Vagina (tissue), 2 donors: ENCODE measurements around the gene NFS1. TPM values are rescaled to one million over a fixed set of nuclear protein-coding genes. Genes with fewer than 3 reads are reported as not detected.
A peak's percentile ranks its signal among the peaks of the same experiment; 100 is the strongest.
"Not testable (repeated sequence)": the region's sequence is repeated elsewhere in the genome, so short reads cannot be mapped to it uniquely, and the experiment has no call there.

ENCODE experiments used
- DNase-seq, 2 donors: peaks; one replicate each; pipeline ENCODE4 v3.0.0-alpha.2; 2017; ENCODE audit errors: extremely low spot score in 2 of 2
- H3K27ac ChIP-seq: fragments of 200-600 bp; sonication (generic); one replicate; pipeline ENCODE4 v1.5.1; 2019
- H3K27me3 ChIP-seq: fragments of 200-600 bp; sonication (generic); one replicate; pipeline ENCODE4 v1.5.1; 2019
- H3K36me3 ChIP-seq, 2 donors: fragments of 200-600 bp; sonication (generic); one replicate each; pipeline ENCODE4 v1.5.1; 2017 to 2019
- H3K4me1 ChIP-seq: fragments of 200-600 bp; sonication (generic); one replicate; pipeline ENCODE4 v1.5.1; 2019
- H3K4me3 ChIP-seq, 2 donors: fragments of 200-600 bp; sonication (generic); 1 replicate in 1 of 2; 2 replicates in 1 of 2; pipeline ENCODE4 v1.5.1; 2016 to 2019
- H3K9me3 ChIP-seq: fragments of 200-600 bp; sonication (generic); one replicate; pipeline ENCODE4 v1.5.1; 2019
- POLR2A ChIP-seq, 2 donors: fragments of 450-650 bp; IDR thresholded peaks; one replicate each; pipeline ENCODE4 v1.6.1; 2017; ENCODE audit warnings: antibody characterized with exemption in 2 of 2, mild to moderate bottlenecking in 2 of 2, moderate library complexity in 2 of 2
- POLR2AphosphoS5 ChIP-seq, 2 donors: sonication (generic); formaldehyde crosslinking; IDR thresholded peaks; one replicate each; pipeline ENCODE4 v1.9.0; 2017; ENCODE audit warnings: antibody characterized with exemption in 2 of 2, mild to moderate bottlenecking in 2 of 2, low read depth in 1 of 2; ENCODE audit not compliant: insufficient read depth in 1 of 2
- intact Hi-C: fragments of 100-400 bp; cut with DNase I; formaldehyde crosslinking; loops from one replicate; pipeline ENCODE4 v1.15.1; 2023
- total RNA-seq: library from RNA; depleted of rRNA; stranded (reverse); fragments of >200 nt; gene quantifications from one replicate; pipeline ENCODE4 v1.2.3, GENCODE V29; 2016
- TF ChIP-seq, protein P1 (sequence below), 3 experiments: fragments of 450-650 bp in 2 of 3; fragments of 200-600 bp in 1 of 3; sonication (generic) in 1 of 3; IDR thresholded peaks; one replicate each; pipeline ENCODE4 v1.5.1; 2017 to 2019; ENCODE audit warnings: antibody characterized with exemption in 3 of 3, mild to moderate bottlenecking in 2 of 3, moderate library complexity in 2 of 3

NFS1 gene
- total RNA-seq, 1 donor from 2014 or later: 15.2 TPM

- no peak for TF ChIP-seq POLR2AphosphoS5 (IDR thresholded peaks at IDR 0.05; ENCODE audit: insufficient read depth in 1 of 2, low read depth in 1 of 2)
- TF ChIP-seq, protein P1, sequence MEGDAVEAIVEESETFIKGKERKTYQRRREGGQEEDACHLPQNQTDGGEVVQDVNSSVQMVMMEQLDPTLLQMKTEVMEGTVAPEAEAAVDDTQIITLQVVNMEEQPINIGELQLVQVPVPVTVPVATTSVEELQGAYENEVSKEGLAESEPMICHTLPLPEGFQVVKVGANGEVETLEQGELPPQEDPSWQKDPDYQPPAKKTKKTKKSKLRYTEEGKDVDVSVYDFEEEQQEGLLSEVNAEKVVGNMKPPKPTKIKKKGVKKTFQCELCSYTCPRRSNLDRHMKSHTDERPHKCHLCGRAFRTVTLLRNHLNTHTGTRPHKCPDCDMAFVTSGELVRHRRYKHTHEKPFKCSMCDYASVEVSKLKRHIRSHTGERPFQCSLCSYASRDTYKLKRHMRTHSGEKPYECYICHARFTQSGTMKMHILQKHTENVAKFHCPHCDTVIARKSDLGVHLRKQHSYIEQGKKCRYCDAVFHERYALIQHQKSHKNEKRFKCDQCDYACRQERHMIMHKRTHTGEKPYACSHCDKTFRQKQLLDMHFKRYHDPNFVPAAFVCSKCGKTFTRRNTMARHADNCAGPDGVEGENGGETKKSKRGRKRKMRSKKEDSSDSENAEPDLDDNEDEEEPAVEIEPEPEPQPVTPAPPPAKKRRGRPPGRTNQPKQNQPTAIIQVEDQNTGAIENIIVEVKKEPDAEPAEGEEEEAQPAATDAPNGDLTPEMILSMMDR (IDR thresholded peaks at IDR 0.05): no peak
- TF ChIP-seq POLR2A (IDR thresholded peaks at IDR 0.05): no peak
- intact Hi-C loops: no loop called here
- H3K27me3 ChIP-seq: no peaks in the 10 kb centered on the region
- H3K4me3 ChIP-seq: no peak overlapping the region
- no peak overlapping the region for H3K27ac ChIP-seq
- peaks cover 0 to 65% of the 10 kb centered on the region in 2 donors for H3K36me3 ChIP-seq
- no peaks in the 10 kb centered on the region for H3K4me1 ChIP-seq
- H3K9me3 ChIP-seq: no peaks in the 10 kb centered on the region
- no peak for DNase-seq
These were observed 8.9 kb downstream of the NFS1 start for GRCh38 chr20:35690265-35690664.

GRCh38 chr20:35686872-35687271, 12.3 kb downstream of the NFS1 start:
- H3K4me1 ChIP-seq, H3K4me3 ChIP-seq, H3K9me3 ChIP-seq, H3K27me3 ChIP-seq, H3K27ac ChIP-seq, DNase-seq, intact Hi-C loops: not testable (repeated sequence)
- peaks cover 0 to 54% of the 10 kb centered on the region in 2 donors for H3K36me3 ChIP-seq

- H3K4me1 ChIP-seq, H3K27me3 ChIP-seq, H3K9me3 ChIP-seq, DNase-seq, intact Hi-C loops, H3K4me3 ChIP-seq, H3K27ac ChIP-seq: not testable (repeated sequence)
- H3K36me3 ChIP-seq: peaks cover 0 to 51% of the 10 kb centered on the region in 2 donors
These were observed 13.8 kb downstream of the NFS1 start for GRCh38 chr20:35685368-35685767.

DNA sequence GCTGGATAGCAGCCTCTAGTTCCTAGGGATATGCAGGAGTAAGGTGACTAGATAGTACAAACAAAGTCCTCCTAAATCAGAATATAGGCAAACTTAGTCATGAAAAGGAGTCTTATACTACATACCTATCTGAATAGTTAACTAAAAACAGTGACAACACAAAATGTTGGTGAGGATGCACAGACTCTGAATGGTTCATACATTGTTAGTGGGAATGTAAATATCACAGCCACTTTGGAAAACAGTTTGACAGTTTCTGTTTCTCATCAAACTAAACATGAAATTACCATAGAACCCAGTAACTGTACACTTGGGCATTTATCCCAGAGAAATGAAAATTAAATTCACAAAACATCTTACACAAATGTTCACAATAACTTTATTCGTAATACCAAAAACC, 17.2 kb downstream of the NFS1 start:
- peaks cover 0 to 22% of the 10 kb centered on the region in 2 donors for H3K36me3 ChIP-seq
- H3K27ac ChIP-seq: no peak overlapping the region

GRCh38 chr20:35680452-35681183, 18.5 kb downstream of the NFS1 start:
- peak in 1 of 2 donors; percentile 22 for DNase-seq
- H3K27me3 ChIP-seq: no peaks in the 10 kb centered on the region
- peaks cover 0 to 20% of the 10 kb centered on the region in 2 donors for H3K36me3 ChIP-seq
- no peaks in the 10 kb centered on the region for H3K4me1 ChIP-seq
- intact Hi-C loops: no loop called here
- TF ChIP-seq POLR2AphosphoS5 (IDR thresholded peaks at IDR 0.05; ENCODE audit: insufficient read depth in 1 of 2, low read depth in 1 of 2): no peak
- no peak for TF ChIP-seq POLR2A (IDR thresholded peaks at IDR 0.05)
- TF ChIP-seq, protein P1 (IDR thresholded peaks at IDR 0.05): no peak
- no peak overlapping the region for H3K4me3 ChIP-seq
- H3K9me3 ChIP-seq: no peaks in the 10 kb centered on the region
- no peak overlapping the region for H3K27ac ChIP-seq

More for the DNA sequence above, 17.2 kb downstream of the NFS1 start:
- Histone ChIP-seq H3K27me3 (no peaks in the 10 kb centered on the region), H3K4me1 (no peaks in the 10 kb centered on the region), H3K9me3 (no peaks in the 10 kb centered on the region), H3K4me3 (no peak overlapping the region)
- intact Hi-C loops: no loop called here
- no peak for TF ChIP-seq POLR2AphosphoS5 (IDR thresholded peaks at IDR 0.05; ENCODE audit: insufficient read depth in 1 of 2, low read depth in 1 of 2)
- TF ChIP-seq POLR2A (IDR thresholded peaks at IDR 0.05): no peak
- TF ChIP-seq, protein P1 (IDR thresholded peaks at IDR 0.05): no peak
- DNase-seq: no peak

DNA sequence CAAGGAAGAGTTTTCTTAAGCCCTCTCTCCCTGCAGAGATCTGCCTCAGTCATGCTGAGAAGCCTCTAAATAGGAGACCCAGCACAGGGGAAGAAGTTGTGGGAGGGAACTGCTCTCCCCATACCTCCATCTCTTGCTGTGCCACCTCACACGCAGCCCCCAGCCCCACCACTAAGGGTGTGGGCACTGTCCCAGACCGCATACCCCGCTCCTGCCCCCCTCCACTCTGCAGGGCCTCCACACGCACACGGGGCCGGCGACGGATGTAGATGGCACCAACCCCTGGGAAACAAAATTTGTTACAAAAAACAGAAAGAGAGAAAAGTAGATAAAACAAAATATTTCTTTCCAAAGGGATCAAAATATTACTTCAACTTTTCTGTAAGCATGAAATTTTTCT, 24.2 kb downstream of the NFS1 start:
- Histone ChIP-seq H3K9me3 (no peaks in the 10 kb centered on the region), H3K27me3 (no peaks in the 10 kb centered on the region), H3K4me3 (no peak overlapping the region), H3K27ac (no peak overlapping the region), H3K36me3 (peaks cover 0 to 44% of the 10 kb centered on the region in 2 donors), H3K4me1 (no peaks in the 10 kb centered on the region)
- intact Hi-C loops: no loop called here
- TF ChIP-seq POLR2A (IDR thresholded peaks at IDR 0.05) (no peak), POLR2AphosphoS5 (IDR thresholded peaks at IDR 0.05; ENCODE audit: insufficient read depth in 1 of 2, low read depth in 1 of 2) (no peak)
- TF ChIP-seq, protein P1 (IDR thresholded peaks at IDR 0.05): no peak
- DNase-seq: peak in 1 of 2 donors; percentile 40
